ENCODE data around the gene FUZ. TPM values are rescaled to one million over a fixed set of nuclear protein-coding genes. Genes with fewer than 3 reads are reported as not detected.

The FUZ gene
- total RNA-seq, 1 donor from 2014 or later, result 25.8 TPM

DNA sequence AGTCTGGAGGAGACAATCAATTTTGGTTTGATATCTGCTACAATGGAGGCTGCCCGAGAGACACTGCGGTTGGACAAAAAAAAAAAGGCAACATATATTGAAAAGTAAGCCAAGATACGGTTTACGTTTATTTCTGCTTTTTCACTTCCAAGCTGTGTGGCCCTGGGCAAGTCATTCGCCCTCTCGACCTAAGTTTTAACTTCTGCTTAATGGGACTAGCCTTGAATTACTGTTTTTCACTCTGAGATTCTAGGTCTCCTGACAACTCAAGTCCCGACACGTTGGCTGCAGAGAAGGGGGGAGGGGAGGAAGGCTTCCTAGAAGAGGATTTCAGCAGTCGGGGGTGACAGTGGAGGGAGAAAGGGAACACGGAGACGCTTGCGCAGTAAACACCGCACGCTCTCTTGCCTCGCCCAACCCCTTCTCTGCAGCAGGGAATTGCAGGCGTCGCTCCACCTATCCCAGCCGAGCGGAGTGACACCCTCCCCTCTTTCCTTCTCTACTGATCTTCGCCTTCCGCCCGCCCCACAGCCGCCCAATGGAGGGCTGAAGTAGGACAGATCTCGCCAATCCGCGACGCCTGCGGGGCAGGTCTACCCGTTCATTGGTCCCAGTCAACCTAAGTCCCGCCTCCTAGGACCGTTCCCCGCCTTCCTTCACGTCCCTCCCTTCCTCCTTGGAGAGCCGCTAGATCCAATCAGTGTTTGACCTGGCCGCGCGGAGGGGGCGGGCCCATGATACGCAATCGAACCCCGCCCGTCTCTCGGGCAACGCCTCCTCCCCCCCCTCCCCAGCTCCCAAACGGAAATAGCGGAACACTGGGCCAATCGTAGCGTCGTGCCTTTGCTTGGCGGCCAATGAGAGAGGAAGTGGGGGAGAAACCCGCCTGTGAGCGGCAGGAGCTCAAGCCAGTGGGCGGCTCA, 46.8 kb downstream of the FUZ start:
- peaks cover 31% of the 10 kb centered on the region for H3K4me1 Mint-ChIP-seq
- DNase-seq (ENCODE audit: low spot score in 2 of 2, unreplicated experiment in 2 of 2), result peak; percentile 98
- peak overlapping the region; percentile 99 for H3K27ac Mint-ChIP-seq
- TF ChIP-seq, protein P1, sequence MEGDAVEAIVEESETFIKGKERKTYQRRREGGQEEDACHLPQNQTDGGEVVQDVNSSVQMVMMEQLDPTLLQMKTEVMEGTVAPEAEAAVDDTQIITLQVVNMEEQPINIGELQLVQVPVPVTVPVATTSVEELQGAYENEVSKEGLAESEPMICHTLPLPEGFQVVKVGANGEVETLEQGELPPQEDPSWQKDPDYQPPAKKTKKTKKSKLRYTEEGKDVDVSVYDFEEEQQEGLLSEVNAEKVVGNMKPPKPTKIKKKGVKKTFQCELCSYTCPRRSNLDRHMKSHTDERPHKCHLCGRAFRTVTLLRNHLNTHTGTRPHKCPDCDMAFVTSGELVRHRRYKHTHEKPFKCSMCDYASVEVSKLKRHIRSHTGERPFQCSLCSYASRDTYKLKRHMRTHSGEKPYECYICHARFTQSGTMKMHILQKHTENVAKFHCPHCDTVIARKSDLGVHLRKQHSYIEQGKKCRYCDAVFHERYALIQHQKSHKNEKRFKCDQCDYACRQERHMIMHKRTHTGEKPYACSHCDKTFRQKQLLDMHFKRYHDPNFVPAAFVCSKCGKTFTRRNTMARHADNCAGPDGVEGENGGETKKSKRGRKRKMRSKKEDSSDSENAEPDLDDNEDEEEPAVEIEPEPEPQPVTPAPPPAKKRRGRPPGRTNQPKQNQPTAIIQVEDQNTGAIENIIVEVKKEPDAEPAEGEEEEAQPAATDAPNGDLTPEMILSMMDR (IDR thresholded peaks at IDR 0.05; ENCODE audit: unreplicated experiment), result no peak
- no peaks in the 10 kb centered on the region for H3K9me3 Mint-ChIP-seq
- H3K36me3 Mint-ChIP-seq, result no peaks in the 10 kb centered on the region
- H3K27me3 Mint-ChIP-seq (ENCODE audit: low read depth), result no peaks in the 10 kb centered on the region
- H3K4me3 Mint-ChIP-seq, result peak overlapping the region; percentile 79

DNA sequence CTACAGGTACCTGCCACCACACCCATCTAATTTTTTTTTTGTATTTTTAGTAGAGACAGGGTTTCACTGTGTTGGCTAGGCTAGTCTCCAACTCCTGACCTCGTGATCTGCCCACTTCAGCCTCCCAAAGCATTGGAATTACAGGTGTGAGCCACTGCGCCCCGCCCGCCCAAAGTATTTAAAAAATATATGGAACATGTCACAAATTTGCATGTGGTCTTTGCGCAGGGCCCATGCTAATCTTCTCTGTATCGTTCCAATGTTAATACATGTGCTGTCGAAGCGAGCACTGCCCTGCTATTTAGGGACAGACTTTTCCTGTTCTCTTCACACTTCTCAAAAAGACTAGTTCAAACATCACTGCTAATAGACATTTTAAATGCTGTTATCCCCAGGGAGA, 48.8 kb downstream of the FUZ start:
- Mint-ChIP-seq H3K27me3 (ENCODE audit: low read depth) (no peaks in the 10 kb centered on the region), H3K36me3 (no peaks in the 10 kb centered on the region), H3K4me1 (peaks cover 29% of the 10 kb centered on the region), H3K27ac (peak overlapping the region; percentile 86), H3K9me3 (no peaks in the 10 kb centered on the region), H3K4me3 (no peak overlapping the region)
- no peak for DNase-seq (ENCODE audit: low spot score in 2 of 2, unreplicated experiment in 2 of 2)
- TF ChIP-seq, protein P1 (IDR thresholded peaks at IDR 0.05; ENCODE audit: unreplicated experiment), result no peak

DNA sequence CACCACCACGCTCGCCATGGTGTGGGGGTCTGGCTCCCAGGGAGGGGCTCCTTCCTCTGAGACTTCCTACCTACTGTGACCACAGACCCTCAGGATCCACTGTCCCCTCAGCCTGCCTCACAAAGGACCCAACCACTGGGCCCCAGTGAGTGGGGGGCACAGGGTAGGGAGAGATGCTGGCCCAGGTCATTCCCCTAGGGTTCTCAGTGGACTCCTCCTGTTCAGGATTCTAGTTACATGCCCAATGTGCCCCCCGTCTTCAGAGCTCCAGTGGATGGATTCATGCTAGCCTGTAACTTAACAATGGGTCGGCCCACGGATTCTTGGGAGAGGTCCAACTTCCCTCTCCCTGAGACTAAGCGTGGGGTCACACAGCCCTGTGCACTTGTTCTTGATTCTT, 49.9 kb downstream of the FUZ start, which contains the start of gene TSKS:
TSKS (minus strand) TSS at position 77 of the 400 bp plus-strand sequence; CDS start at position 18, 59 bp downstream.
- Mint-ChIP-seq H3K4me3 (no peak within 1 kb of the TSS), H3K4me1 (peaks cover 28% of the 10 kb centered on the region), H3K27me3 (ENCODE audit: low read depth) (no peaks in the 10 kb centered on the region), H3K36me3 (no peaks in the 10 kb centered on the region), H3K27ac (peak within 1 kb of the TSS; percentile 45), H3K9me3 (no peaks in the 10 kb centered on the region)
- TF ChIP-seq, protein P1 (IDR thresholded peaks at IDR 0.05; ENCODE audit: unreplicated experiment), result no peak
- no peak for DNase-seq (ENCODE audit: low spot score in 2 of 2, unreplicated experiment in 2 of 2)

DNA sequence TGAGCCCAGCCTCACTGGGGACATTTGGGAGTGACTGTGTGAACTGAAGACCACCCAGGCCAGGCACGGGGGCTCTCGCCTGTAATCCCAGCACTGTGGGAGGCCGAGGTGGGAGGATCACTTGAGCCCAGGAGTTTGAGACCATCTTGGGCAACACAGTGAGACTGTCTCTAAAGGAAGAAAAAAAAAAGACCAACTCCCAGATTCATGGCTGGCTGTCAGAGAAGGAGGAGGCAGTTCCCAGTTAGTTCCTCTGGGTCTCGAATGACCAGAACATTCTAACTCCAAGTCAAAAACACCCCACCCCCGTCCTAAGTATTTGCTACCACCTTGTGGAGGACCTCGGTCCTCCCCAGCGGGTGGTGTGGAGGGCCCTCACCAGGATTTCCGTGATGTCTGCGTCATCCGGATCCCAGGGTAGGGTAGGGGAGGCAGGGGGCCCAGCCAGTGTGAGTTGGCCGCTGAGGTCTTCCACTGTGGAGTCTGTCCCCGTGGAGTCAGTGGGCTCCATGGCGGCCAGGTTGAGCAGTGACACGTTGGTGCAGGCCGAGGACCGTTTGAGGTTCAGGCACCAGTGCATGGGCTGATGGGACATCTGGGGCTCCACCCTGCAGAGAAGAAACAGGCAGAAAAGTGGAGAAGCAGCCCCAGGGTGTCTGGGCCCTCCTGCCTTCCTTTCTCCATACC, 51.3 kb downstream of the FUZ start:
- Mint-ChIP-seq H3K27me3 (ENCODE audit: low read depth) (no peaks in the 10 kb centered on the region), H3K27ac (no peak overlapping the region), H3K4me1 (peaks cover 20% of the 10 kb centered on the region), H3K4me3 (no peak overlapping the region), H3K9me3 (no peaks in the 10 kb centered on the region), H3K36me3 (no peaks in the 10 kb centered on the region)
- TF ChIP-seq, protein P1 (IDR thresholded peaks at IDR 0.05; ENCODE audit: unreplicated experiment), result no peak
- no peak for DNase-seq (ENCODE audit: low spot score in 2 of 2, unreplicated experiment in 2 of 2)

DNA sequence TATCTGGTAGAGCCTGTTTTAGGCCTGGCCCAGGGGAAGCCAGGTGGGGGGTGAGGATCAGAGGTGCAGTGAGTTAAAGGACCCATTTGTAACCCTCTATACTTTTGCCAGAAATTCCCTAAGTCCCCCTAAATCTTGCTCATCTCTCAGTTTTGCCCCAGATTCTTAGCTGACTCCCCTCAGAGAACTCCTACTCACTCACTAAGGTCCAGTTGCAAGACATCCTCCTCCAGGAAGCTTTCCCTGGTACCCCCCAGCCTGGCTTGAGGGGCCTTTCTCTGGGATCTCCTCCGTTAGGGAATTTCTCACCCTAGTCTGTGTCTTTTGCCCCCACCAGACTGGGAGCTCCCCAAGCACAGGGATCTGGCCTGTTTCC, 51.9 kb downstream of the FUZ start:
- no peaks in the 10 kb centered on the region for H3K9me3 Mint-ChIP-seq
- H3K4me3 Mint-ChIP-seq, result no peak overlapping the region
- TF ChIP-seq, protein P1 (IDR thresholded peaks at IDR 0.05; ENCODE audit: unreplicated experiment), result no peak
- peaks cover 18% of the 10 kb centered on the region for H3K4me1 Mint-ChIP-seq
- H3K27ac Mint-ChIP-seq, result no peak overlapping the region
- DNase-seq (ENCODE audit: low spot score in 2 of 2, unreplicated experiment in 2 of 2), result no peak
- no peaks in the 10 kb centered on the region for H3K36me3 Mint-ChIP-seq
- H3K27me3 Mint-ChIP-seq (ENCODE audit: low read depth), result no peaks in the 10 kb centered on the region

Measured in mesothelial cell of epicardium (in vitro differentiated cells).